HG03439 (cell line): ENCODE results near the gene PSME2.
A peak's percentile ranks its signal among the peaks of the same experiment; 100 is the strongest.

Experiments
- ATAC-seq: cut with Tn5 transposase; IDR thresholded peaks from one replicate; pipeline ENCODE4 v1.9.1; 2021; ENCODE audit warnings: mild to moderate bottlenecking, moderate library complexity; ENCODE audit not compliant: unreplicated experiment

The PSME2 gene

DNA sequence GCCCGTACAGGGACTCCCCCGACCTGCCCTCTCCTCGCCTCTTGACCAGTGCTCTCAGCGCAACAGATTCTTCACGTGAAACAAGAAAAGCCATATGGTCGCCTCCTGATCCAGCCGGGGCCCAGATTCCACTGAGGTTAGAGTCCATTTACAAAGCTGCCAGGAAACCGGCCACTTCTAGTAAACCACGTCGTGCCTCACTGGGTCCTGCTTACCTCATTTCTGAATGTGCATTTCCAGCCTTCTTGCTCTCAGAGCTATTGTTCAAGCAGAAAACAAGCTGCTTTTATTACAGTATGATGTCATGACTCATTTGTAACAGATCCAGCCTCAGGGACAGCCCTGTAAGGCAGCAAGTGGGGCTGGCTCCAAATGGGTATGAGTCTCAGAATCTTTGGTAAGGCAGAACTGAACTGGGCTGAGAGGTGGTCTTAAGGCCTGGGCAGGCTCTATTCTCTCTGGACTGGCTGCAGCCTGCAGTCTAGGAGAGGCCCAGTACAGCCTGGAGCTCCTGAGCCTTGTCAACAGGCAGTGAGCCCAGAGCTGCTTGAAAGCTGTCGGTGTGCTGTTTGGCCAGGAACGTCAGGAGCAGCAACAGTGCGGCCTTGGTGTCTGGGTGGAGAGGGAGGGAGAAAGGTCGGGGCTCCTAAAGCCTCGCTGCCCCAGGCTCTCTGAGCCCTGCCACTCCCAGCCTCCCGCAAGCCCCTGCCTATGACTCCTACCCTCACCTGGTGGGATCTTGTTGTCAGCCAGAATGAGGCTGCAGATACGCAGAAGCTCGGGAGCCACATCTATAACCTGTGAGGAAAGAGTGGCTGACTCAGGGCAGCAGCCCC is 33.8 kb upstream of the PSME2 start:
- ATAC-seq = no peak

DNA sequence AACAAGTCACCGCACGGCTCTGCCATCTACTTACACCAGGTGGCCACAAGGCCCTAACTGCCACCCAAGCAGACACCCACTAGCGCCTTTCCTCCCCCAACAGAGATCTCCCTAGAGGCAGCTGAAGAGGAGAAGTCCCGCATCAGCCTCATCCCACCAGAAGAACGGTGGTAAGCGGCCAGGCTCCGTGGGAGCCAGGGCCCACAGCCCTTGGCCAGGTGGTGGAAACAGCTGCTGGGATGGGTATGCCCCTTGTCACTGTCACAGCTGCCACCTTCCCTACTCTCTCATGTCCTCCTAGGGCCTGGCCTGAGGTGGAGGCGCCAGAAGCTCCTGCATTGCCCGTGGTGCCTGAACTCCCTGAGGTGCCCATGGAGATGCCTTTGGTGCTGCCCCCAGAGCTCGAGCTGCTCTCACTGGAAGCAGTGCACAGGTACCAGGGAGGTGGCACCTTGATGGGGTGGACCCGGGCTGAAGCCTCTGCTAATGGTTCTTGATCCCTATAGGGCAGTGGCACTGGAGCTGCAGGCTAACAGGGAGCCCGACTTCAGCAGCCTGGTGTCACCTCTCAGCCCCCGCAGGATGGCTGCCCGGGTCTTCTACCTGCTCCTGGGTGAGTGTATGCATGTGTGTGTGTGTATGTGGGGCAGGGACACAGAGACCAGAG is 33.0 kb upstream of the PSME2 start:
- no peak for ATAC-seq

DNA sequence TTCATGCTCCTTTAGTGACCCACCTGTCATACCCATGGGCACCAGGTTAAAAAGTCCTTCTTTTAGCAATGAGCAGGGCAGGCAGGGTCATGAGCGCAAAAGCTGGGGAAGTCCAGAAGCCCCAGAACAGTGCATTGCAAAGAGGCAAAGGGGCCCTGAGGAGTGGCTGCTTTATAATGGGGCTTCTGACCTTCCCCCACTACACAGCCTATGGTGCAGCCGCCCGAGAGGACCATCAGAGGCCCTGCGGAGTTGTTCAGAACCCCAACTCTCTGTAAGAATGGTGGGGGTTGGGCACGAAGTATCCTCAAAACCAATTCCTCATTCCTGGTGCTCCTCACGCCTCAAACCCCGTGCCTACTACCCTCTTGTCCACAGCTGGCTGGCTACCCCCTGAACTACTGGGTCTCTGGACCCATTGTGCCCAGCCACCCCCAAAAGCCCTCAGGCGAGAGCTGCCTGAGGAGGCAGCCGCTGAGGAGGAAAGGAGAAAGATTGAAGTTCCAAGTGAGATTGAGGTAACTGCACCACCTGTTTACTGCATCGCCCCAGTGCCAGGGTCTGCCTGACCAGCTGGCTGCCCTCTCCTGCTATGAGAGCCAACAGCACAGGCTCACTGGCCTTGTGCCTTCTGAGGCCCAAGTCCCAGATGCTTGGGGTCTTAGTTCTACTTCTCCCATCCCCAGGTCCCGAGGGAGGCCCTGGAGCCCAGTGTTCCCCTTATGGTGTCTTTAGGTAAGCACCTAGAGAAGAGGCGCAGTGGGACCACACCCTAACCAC is 32.2 kb upstream of the PSME2 start:
- ATAC-seq = no peak

DNA sequence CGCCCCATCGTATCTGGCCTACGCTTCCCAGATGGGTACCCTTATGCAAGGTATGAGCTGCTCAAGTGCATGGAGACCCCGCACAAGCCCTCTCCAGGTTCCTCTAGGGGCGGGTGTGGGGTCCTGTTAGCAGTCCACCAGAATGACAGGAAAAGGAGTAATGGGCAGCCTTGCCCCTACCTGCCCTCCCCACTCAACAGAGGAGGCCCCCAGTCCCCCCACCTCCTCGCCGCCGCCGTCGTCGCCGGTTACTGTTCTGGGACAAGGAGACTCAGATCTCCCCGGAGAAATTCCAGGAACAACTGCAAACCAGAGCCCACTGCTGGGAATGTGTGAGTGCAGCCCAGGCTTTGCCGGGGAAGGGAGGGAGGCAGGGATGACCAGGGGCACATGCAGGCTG is 31.5 kb upstream of the PSME2 start:
- ATAC-seq = no peak

DNA sequence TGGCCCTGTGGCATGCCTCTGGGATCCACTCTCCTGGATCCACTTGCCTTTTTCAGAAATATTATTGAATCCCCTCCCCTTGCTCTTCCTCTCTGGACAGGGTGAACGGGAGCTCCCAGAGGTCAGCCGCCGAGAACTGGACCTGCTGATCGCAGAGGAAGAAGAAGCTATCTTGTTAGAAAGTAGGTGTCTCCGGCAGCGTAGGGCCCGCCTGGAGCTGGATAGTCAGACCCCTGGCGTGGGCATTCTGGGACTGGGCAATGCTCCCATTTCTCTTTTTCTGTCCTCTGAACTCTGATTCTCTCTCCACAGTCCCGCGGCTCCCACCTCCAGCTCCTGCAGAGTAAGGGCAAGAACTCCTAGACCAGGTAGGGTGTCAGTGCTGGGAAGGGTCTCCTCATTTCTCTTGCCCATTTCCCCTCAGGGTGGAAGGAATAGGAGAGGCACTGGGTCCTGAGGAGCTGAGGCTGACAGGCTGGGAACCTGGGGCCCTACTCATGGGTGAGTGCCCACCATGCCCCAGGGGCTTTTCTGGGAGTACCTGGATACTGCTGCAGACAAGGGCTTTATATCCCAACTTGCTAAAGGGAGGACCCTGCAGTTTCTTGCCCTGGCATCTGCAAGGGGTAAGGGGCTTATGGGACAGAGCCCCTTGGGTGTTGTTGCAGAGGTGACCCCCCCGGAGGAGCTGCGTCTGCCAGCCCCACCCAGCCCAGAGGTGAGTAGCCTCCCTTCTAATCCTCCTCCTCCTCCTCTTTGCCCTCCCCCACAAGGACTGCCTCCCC is 30.8 kb upstream of the PSME2 start:
- no peak for ATAC-seq

DNA sequence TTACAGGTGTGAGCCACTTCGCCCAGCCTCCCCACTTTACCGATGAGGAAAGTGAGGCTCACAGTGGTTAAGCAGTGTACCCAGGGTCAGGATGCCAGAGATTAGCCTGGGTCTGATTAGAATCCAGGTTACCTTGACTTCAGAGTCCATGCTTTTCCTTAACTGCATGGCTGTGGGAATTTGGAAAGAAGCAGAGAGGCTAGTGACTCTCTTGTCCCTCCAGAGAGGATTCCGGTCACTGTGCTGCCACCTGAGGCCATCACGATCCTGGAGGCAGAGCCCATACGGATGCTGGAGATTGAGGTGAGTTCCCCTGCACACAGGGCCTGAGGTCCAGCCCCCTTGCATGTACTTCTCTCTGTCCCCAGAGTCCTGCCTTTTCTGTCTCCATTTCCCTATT is 30.2 kb upstream of the PSME2 start:
- no peak for ATAC-seq

DNA sequence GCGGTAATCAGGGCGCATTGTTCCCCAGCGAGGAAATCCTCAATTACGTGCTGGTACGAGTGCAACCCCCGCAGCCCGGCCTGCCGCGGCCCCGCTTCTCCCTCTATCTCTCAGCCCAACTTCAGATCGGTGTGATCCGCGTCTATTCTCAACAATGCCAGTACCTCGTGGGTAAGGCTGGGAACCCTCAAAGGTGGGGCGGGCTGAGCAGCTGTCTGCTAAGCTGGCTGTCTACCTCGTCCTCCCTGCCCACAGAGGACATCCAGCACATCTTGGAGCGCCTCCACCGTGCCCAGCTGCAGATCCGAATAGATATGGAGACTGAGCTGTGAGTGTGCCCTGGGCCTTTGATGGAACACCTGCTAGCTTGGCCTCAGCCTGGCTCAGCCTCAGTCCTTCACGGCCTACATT is 26.5 kb upstream of the PSME2 start:
- ATAC-seq = no peak

DNA sequence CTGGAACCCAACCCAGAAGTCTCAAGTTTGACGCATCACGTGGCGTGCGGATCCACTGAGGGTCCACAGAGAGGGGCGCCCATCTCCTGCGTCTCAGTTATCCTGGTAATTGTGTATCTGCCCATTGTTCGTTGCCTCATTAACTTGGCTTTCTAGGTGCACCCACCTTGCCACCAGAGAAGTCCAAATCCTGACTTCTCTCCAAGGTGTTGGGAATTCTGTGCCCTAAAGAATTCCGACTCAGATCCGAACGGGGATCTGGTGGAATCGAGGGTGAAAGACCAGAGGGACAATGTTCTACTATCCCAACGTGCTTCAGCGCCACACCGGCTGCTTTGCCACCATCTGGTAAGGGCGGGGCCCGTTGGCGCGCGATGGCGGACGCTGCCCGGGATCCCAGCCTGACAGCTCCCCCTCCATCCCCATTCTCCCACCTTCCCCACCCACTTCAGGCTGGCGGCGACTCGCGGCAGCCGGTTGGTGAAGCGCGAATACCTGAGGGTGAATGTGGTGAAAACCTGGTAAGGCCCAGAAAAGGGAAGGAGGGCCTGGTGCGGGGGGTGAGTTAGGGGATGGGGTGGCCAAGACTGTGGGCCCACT is 26.0 kb upstream of the PSME2 start:
- no peak for ATAC-seq

DNA sequence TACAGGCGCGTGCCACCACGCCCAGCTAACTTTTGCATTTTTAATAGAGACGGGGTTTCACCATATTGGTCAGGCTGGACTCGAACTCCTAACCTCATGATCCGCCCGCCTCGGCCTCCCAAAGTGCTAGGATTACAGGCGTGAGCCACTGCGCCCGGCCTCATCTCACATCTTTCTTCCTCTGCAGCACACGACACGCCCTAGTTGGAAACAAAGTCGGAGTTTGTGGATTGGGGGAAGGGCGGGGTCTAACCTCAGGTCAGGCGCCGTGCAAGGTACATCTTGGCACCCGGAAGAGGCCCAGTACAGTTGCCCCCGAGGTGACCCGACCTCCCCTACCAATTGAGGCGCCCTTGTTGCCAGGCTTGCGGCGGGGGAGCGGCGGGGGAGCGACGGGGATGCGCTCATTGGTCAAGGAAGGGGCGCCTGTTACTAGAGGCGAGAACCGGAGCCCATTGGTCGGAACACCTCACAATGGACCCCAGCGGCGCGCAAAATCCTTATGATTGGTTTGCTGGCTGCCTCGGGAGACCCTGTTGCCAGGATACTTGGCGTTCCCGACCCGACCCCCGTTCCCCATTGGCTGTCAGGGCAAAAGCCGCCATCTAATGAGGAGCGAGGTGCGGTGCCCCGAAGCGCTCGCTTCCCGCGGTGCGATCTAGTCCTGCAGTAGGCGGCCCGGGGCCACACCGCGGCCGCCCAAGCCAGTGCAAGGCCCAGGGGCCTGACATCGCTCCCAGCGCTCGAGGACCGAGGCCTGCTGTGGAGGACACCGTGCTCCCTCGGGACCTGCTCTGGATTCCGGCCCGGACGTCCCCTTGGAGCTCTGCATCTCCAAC is 25.2 kb upstream of the PSME2 start, which contains the start of gene REC8:
Gene REC8 (plus strand): TSS at position 659 of the 839 bp plus-strand sequence. CDS start 473 bp downstream, outside the sequence.
- ATAC-seq = peak; percentile 63

DNA sequence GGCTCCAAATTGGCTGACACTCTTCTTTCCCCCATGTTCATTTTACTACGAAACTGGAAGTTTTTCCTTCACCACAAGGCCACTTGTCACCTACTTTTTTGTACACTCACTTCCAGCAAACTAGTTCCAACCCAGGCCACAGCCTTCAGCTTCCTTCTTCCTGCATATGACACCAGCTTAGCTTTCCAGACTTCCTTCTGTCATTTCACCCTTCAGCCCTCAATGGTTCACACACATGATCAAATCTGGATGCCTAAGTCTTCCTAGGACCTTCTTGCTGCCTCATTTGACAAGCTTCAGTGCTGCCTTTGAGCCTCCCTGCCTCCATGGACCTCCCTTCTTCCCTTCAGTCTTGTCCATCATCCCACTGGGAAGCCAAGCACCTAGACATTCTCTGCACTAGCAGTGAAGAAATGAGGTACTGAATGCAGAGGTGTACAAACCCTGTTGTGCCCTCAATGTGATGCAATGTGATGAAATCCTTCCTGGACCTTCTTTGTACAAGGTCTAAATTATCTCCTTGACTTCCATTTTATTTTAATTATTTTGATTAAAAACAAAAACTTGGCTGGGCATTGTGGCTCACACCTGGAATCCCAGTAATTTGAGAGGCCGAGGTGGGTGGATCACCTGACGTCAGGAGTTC is 21.2 kb upstream of the PSME2 start:
- no peak for ATAC-seq

DNA sequence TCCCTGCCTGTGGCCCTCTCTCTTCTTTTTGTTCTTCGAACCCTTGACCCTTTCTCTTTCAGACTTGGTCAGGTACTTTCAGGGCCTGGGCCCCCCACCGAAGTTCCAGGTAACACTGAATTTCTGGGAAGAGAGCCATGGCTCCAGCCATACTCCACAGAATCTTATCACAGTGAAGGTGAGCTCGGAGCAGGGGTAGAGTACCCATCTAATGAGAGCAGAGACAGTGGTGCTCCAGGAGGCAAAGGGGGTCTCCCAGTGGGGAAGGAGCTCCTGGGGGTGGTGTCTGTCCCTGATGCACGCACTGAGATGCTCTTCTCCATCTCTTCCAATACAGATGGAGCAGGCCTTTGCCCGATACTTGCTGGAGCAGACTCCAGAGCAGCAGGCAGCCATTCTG is 19.4 kb upstream of the PSME2 start:
- ATAC-seq = no peak

DNA sequence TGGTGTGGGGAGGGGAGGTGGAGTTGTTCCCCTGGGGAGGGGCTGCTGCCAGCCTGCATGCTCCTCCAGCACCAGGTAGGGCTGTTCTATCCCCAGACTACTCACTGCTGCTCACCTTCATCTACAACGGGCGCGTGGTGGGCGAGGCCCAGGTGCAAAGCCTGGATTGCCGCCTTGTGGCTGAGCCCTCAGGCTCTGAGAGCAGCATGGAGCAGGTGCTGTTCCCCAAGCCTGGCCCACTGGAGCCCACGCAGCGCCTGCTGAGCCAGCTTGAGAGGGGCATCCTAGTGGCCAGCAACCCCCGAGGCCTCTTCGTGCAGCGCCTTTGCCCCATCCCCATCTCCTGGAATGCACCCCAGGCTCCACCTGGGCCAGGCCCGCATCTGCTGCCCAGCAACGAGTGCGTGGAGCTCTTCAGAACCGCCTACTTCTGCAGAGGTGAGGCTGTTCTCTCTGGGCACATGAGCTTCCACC is 18.1 kb upstream of the PSME2 start:
- no peak for ATAC-seq

DNA sequence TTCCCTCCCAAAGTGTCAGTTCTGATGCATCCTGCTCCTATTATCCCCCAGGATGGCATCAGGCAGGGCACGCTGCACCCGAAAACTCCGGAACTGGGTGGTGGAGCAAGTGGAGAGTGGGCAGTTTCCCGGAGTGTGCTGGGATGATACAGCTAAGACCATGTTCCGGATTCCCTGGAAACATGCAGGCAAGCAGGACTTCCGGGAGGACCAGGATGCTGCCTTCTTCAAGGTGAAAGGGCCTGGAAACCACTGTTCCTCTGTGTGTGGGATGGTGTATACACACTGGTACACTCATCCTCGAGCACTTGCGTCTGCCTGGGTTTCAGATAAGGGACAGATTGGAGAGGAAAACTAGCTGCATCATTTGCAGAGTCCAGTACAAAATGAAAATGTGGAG is 15.7 kb upstream of the PSME2 start:
- no peak for ATAC-seq

DNA sequence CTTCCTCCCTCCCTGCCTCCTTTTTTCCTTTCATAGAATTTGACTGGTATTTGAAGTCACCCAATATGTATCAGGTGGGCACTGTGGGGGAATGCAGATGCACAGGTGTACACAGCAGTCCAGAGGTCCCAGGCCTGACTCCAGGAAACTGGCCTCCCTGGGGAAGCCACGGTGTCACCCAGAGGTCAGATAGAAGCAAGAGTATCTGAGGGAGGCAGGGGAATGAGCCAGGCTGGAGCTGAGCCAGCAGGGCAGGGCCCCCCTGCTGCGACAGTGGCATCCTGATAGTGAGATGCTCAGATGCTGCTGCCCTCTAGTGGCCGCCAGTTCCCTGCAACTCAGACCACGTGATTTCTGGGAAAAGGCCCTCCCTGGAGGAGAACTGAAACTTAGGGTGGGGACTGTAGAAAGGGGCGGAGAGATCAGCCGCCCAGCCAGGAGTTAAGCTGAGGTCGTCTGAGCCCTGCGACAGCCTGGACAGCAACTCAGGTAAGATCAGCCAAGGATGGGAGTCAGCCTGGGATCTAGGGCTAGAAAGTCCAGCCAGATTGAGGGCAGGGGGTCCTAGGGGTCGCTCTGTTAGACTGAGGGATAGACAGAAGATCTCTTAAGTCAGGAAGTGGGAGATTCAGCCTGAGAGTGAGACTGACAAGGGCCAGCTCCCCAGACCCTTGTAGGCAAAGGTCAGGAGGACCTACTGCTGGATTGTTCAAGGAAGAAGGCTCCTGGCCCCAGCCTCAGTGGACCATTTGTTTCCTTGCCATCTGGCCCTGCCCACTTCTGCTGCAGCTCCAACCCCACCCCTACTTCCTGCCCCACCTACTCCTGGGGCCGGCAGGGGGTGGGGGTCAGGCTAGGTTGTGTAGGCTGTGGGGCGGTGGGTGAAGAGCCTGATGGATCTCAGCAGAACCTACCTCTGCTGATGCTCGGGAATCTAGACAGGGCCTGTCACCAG is 14.7 kb upstream of the PSME2 start, which contains the start of gene IRF9:
Gene IRF9 (plus strand): TSS at position 416 of the 955 bp plus-strand sequence. CDS start 880 bp downstream, outside the sequence.
- peak; percentile 72 for ATAC-seq

DNA sequence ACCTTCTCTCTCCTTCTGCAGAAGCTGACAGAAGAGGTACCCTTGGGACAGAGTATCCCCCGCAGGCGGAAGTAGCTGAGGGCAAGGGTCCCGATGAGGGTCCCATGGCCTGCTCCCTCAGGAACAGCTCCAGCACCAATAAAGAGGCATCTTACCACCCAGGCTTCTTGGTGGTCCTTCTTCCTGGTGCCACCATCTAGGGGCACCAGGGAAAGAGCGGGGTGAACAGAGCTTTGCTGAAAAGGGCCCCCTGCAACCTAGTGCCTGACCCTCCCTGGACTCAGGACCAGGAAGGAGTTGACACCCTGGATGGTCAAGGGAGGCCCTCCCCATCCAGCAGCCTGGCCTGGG is 14.1 kb upstream of the PSME2 start:
- no peak for ATAC-seq

DNA sequence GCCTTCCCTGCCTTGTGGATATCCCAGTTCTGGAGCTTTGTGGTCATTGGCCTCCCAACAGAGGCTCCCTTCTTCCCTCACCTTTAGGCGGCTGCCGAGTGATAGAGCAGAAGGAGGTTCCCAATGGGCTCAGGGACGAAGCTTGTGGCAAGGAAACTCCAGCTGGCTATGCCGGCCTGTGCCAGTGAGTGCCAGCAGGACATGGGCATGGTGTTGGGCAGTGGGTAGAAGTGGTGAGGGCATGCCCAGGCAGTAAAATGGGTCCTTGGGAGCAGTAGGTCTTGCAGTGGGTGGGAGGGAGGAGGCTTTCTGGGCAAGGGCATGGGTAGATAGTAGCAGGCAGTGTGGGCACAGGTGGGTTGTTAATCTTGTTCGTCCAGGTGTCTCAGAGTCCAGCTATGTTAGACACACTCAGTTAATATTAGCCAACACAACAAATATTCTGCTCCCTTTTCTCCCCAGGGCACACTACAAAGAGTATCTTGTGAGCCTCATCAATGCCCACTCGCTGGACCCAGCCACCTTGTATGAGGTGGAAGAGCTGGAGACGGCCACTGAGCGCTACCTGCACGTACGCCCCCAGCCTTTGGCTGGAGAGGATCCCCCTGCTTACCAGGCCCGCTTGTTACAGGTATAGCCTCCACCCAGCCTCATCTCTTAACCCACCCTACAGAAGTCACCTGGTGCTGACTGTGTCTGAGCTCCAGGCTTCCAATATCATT is 13.5 kb upstream of the PSME2 start:
- ATAC-seq = no peak

DNA sequence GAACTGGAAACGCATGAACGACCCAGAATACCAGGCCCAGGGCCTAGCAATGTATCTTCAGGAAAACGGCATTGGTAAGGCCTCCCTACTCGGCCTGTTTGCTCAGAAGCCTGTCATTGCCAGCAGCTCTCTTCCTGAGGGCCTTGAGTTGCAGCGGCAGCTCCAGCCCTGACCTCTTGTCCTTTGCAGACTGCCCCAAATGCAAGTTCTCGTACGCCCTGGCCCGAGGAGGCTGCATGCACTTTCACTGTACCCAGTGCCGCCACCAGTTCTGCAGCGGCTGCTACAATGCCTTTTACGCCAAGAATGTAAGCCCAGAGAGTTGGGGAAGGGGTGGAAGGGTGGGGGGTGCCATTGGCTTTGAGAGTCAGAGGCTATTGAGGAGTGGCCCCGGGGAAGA is 10.9 kb upstream of the PSME2 start:
- ATAC-seq = no peak
